Body of pancreas (tissue), 4 donors: ENCODE data around the gene SETD6.

Experiments
- CTCF ChIP-seq, 7 experiments: fragments of 450-650 bp in 4 of 7; fragments of 200-600 bp in 3 of 7; sonication (generic) in 3 of 7; IDR thresholded peaks; one replicate each; pipeline ENCODE4 v1.5.1; 2016 to 2019; ENCODE audit warnings: antibody characterized with exemption in 7 of 7
- POLR2A ChIP-seq, 3 donors: fragments of 450-650 bp; IDR thresholded peaks; one replicate each; pipeline ENCODE4 v1.6.1; 2016; ENCODE audit warnings: antibody characterized with exemption in 3 of 3, mild to moderate bottlenecking in 2 of 3

GRCh38 chr16:58501242-58502131, 13.8 kb upstream of the SETD6 start:
- TF ChIP-seq POLR2A (IDR thresholded peaks at IDR 0.05) (peak in 2 of 3 donors; percentile 20 to 34), CTCF (IDR thresholded peaks at IDR 0.05) (peak in 1 of 7 experiments; percentile 7)
